HepG2 (cell line): ENCODE results near the gene FAM234A. TPM values are rescaled to one million over a fixed set of nuclear protein-coding genes. Genes with fewer than 3 reads are reported as not detected.

Source experiments
- ATAC-seq: fragments of 200-7000 bp; cut with Tn5 transposase; 3 replicates; pipeline ENCODE4 v1.9.1; 2020; ENCODE audit warnings: mild to moderate bottlenecking, moderate library complexity
- BruUV-seq: library from RNA; stranded (reverse); fragments of 400-500 nt; replicated peaks from 2 replicates; lab custom pipeline; 2021; lab: Mats Ljungman, UMichigan
- CTCF ChIA-PET: fragments of 300-600 bp; formaldehyde crosslinking; extraction: SDS; loops from one replicate; lab custom pipeline; 2021; ENCODE audit warnings: low total read pairs, inconsistent platforms, low intra/inter-chr PET ratio; lab: Yijun Ruan, JAX
- POLR2A ChIA-PET: fragments of 350-600 bp; sonication (Branson Sonifier 250); formaldehyde crosslinking; loops from one replicate; lab custom pipeline; 2020; ENCODE audit warnings: antibody characterized with exemption, inconsistent platforms; lab: Yijun Ruan, JAX
- DNase-seq: peaks from one replicate; pipeline ENCODE4 v3.0.0-alpha.2; 2015; ENCODE audit warnings: low spot score
- FAIRE-seq: peaks from 3 replicates; lab custom pipeline; 2011; peaks lifted over from hg19 to GRCh38; lab: Jason Lieb, UNC
- H2AFZ ChIP-seq: one replicate; pipeline ENCODE4 v1.6.1; 2011; ENCODE audit warnings: low read length, inconsistent platforms
- H3K27ac ChIP-seq: fragments of 300-600 bp; 3 replicates; pipeline ENCODE4 v1.8.0; 2011; ENCODE audit warnings: mixed run types, mild to moderate bottlenecking, mixed read lengths, low read length, inconsistent platforms; ENCODE audit not compliant: insufficient read depth; ENCODE audit errors: extremely low read length
- H3K27me3 ChIP-seq, 2 experiments: fragments of 200-600 bp in 1 of 2; 2 replicates in 1 of 2; 3 replicates in 1 of 2; pipeline versions ENCODE4 v1.6.0 to v1.8.0; 2011; ENCODE audit warnings: low read length in 2 of 2, mild to moderate bottlenecking in 2 of 2, moderate library complexity in 2 of 2, inconsistent platforms in 1 of 2; ENCODE audit not compliant: insufficient read depth in 2 of 2, control insufficient read depth in 1 of 2
- H3K36me3 ChIP-seq, 2 experiments: fragments of 200-600 bp in 1 of 2; replicated peaks in 1 of 2; 2 replicates in 1 of 2; 3 replicates in 1 of 2; pipeline versions ENCODE4 v1.5.1 to v1.8.0; 2011; ENCODE audit warnings: low read length in 2 of 2, inconsistent platforms in 1 of 2; ENCODE audit not compliant: insufficient read depth in 2 of 2, control insufficient read depth in 1 of 2
- H3K4me1 ChIP-seq: 2 replicates; pipeline ENCODE4 v1.5.1; 2012; ENCODE audit warnings: low read length, inconsistent platforms; ENCODE audit not compliant: insufficient read depth
- H3K4me2 ChIP-seq: 2 replicates; pipeline ENCODE4 v1.6.0; 2011; ENCODE audit warnings: low read depth, low read length, inconsistent platforms
- H3K4me3 ChIP-seq, 3 experiments: fragments of 200-600 bp in 1 of 3; sonication (generic), shearing (Covaris generic) in 1 of 3; replicated peaks in 1 of 3; 2 replicates each; pipeline ENCODE4 v1.5.1; 2011 to 2016; ENCODE audit warnings: low read length in 3 of 3, inconsistent platforms in 2 of 3, low read depth in 2 of 3, mild to moderate bottlenecking in 2 of 3, control low read depth in 1 of 3, mixed read lengths in 1 of 3; ENCODE audit not compliant: insufficient read depth in 1 of 3
- H3K79me2 ChIP-seq: one replicate; pipeline ENCODE4 v1.6.1; 2011; ENCODE audit warnings: low read length, inconsistent platforms; ENCODE audit not compliant: insufficient read depth
- H3K9ac ChIP-seq: 2 replicates; pipeline ENCODE4 v1.6.0; 2011; ENCODE audit warnings: mild to moderate bottlenecking, low read depth, low read length, inconsistent platforms; ENCODE audit not compliant: insufficient read depth
- H3K9me3 ChIP-seq: 2 replicates; pipeline ENCODE4 v1.5.1; 2012; ENCODE audit warnings: mild to moderate bottlenecking, low read length
- H4K20me1 ChIP-seq: 2 replicates; pipeline ENCODE4 v1.6.0; 2011; ENCODE audit warnings: inconsistent platforms, mild to moderate bottlenecking, low read length, moderate library complexity; ENCODE audit not compliant: insufficient read depth
- BHLHE40 ChIP-seq: IDR thresholded peaks from 2 replicates; pipeline ENCODE4 v1.6.1; 2011; ENCODE audit warnings: low read length, improper control_type of control experiment
- HOXA7 ChIP-seq: sonication (generic); formaldehyde crosslinking; IDR thresholded peaks from 2 replicates; pipeline ENCODE4 v1.8.1; 2022; ENCODE audit warnings: mild to moderate bottlenecking, missing genetic modification reagents, moderate library complexity
- IKZF1 ChIP-seq: fragments of 450-650 bp; IDR thresholded peaks from 2 replicates; pipeline ENCODE4 v1.7.1; 2016
- MED1 ChIP-seq: sonication (generic); formaldehyde crosslinking; IDR thresholded peaks from 2 replicates; pipeline ENCODE4 v1.4.0; 2020; ENCODE audit warnings: missing genetic modification reagents
- MYNN ChIP-seq: sonication (generic); formaldehyde crosslinking; IDR thresholded peaks from 2 replicates; pipeline ENCODE4 v1.4.0; 2020; ENCODE audit warnings: mild to moderate bottlenecking, low read depth, missing genetic modification reagents
- MYPOP ChIP-seq: sonication (generic); formaldehyde crosslinking; IDR thresholded peaks from 2 replicates; pipeline ENCODE4 v1.8.1; 2023; ENCODE audit warnings: mild to moderate bottlenecking, moderate library complexity, missing genetic modification reagents
- NCOR1 ChIP-seq: fragments of 200-600 bp; sonication (generic); IDR thresholded peaks from 2 replicates; pipeline ENCODE4 v1.7.0; 2017; ENCODE audit warnings: antibody characterized with exemption, low read length, borderline replicate concordance
- SNRNP70 ChIP-seq: fragments of 200-400 bp; formaldehyde crosslinking; IDR thresholded peaks from 2 replicates; pipeline ENCODE4 v1.6.1; 2017; ENCODE audit warnings: mild to moderate bottlenecking, low read depth, low read length, moderate library complexity
- ZNF383 ChIP-seq: sonication (generic); formaldehyde crosslinking; IDR thresholded peaks from 2 replicates; pipeline ENCODE4 v1.4.0; 2020; ENCODE audit warnings: missing genetic modification reagents, mild to moderate bottlenecking, borderline replicate concordance
- ZNF567 ChIP-seq: sonication (generic); formaldehyde crosslinking; IDR thresholded peaks from 2 replicates; pipeline ENCODE4 v1.8.1; 2023; ENCODE audit warnings: mild to moderate bottlenecking, missing genetic modification reagents, borderline replicate concordance
- ZNF615 ChIP-seq: sonication (generic); formaldehyde crosslinking; IDR thresholded peaks from 2 replicates; pipeline ENCODE4 v1.5.0; 2020; ENCODE audit warnings: mild to moderate bottlenecking, missing genetic modification reagents, borderline replicate concordance
- ZNF670 ChIP-seq: sonication (generic); formaldehyde crosslinking; IDR thresholded peaks from 2 replicates; pipeline ENCODE4 v1.8.0; 2022; ENCODE audit warnings: mild to moderate bottlenecking, missing genetic modification reagents, borderline replicate concordance
- ZNF784 ChIP-seq: sonication (generic); formaldehyde crosslinking; IDR thresholded peaks from 2 replicates; pipeline ENCODE4 v1.5.1; 2020; ENCODE audit warnings: missing genetic modification reagents, mild to moderate bottlenecking, borderline replicate concordance
- ZNF879 ChIP-seq: sonication (generic); formaldehyde crosslinking; IDR thresholded peaks from 2 replicates; pipeline ENCODE4 v1.8.1; 2023; ENCODE audit warnings: missing genetic modification reagents
- WGBS: methylation state at CpG from one replicate; pipeline ENCODE4 v1.1.6; 2017; ENCODE audit warnings: low lambda C conversion rate; 5-methylcytosine and 5-hydroxymethylcytosine counted together
- in situ Hi-C: cut with HindIII; loops from 2 replicates; pipeline ENCODE4 v1.10.0; 2017; ENCODE audit warnings: low pct_unique_long_range_greater_than_20kb; ENCODE audit not compliant: extremely low pct_ligation_motif_present
- intact Hi-C: fragments of 100-400 bp; cut with micrococcal nuclease; formaldehyde crosslinking; loops from one replicate; pipeline ENCODE4 v1.10.0; 2022; ENCODE audit not compliant: unreplicated experiment
- polyA plus RNA-seq, 8 experiments: library from polyadenylated mRNA; depleted of rRNA in 3 of 8; stranded (reverse) in 7 of 8; unstranded in 1 of 8; fragments of >200 nt; fragmentation: Illumina TruSeq in 4 of 8; extraction: Trizol in 4 of 8; gene quantifications; 2 replicates each; pipeline versions ENCODE4 v1.2.1 to v1.2.3, GENCODE V29; 2011 to 2016; ENCODE audit warnings: low read depth in 4 of 8, missing spikeins in 1 of 8, mixed read lengths in 1 of 8; ENCODE audit not compliant: insufficient read depth in 1 of 8
- total RNA-seq, 5 experiments: library from RNA; depleted of rRNA; stranded (reverse); fragments of >200 nt; fragmentation: Illumina TruSeq; extraction: Trizol; gene quantifications; 2 replicates each; pipeline ENCODE4 v1.2.3, GENCODE V29; 2016; ENCODE audit warnings: low read depth in 1 of 5

The FAM234A gene
- total and polyA plus RNA-seq, 2 of the 13 experiments (the other 11 are each of a cell fraction or from before 2014, with no cell fraction given): 29.2 to 34.4 TPM

GRCh38 chr16:263182-263774 lies 28.7 kb downstream of the FAM234A start:
- H3K4me3 ChIP-seq: no peak overlapping the region
- ATAC-seq (no peak), DNase-seq (no peak), FAIRE-seq (no peak)
- ChIA-PET POLR2A (no interaction called here), CTCF (no interaction called here)
- no TSS peak for BruUV-seq
- in situ Hi-C loops: no loop called here
- H3K9me3 ChIP-seq: no peaks in the 10 kb centered on the region
- peaks cover 6% of the 10 kb centered on the region for H3K4me1 ChIP-seq
- H3K36me3 ChIP-seq: peaks cover 13 to 25% of the 10 kb centered on the region in 2 experiments; a peak in 4 of 5 replicates
- no peak overlapping the region for H3K4me2 ChIP-seq
- H3K27ac ChIP-seq: no peak overlapping the region
- H4K20me1 ChIP-seq: no peaks in the 10 kb centered on the region
- H3K9ac ChIP-seq: no peak overlapping the region
- no peak for TF ChIP-seq ZNF567 (CRISPR knock-in tag)
- no peak for TF ChIP-seq IKZF1
- no peak for TF ChIP-seq ZNF879
- no peak for TF ChIP-seq ZNF383 (CRISPR knock-in tag)
- no peak for TF ChIP-seq ZNF784 (CRISPR knock-in tag)
- no peak for TF ChIP-seq ZNF615
- TF ChIP-seq NCOR1: no peak
- TF ChIP-seq MYNN (CRISPR knock-in tag): no peak
- no peak for TF ChIP-seq SNRNP70
- no peak for TF ChIP-seq HOXA7 (CRISPR knock-in tag)
- no peak for TF ChIP-seq ZNF670 (CRISPR knock-in tag)
- TF ChIP-seq BHLHE40: no peak
- TF ChIP-seq MYPOP (CRISPR knock-in tag): no peak
- no peak for TF ChIP-seq MED1 (CRISPR knock-in tag)
- no peak overlapping the region for H2AFZ ChIP-seq
- WGBS: 98% methylated on average over 22 of the region's 35 CpGs
- H3K27me3 ChIP-seq: no peaks in the 10 kb centered on the region
- H3K79me2 ChIP-seq: no peaks in the 10 kb centered on the region
- intact Hi-C loops: no loop called here
